A549 (cell line): ENCODE data around the gene ABCC4. TPM values are rescaled to one million over a fixed set of nuclear protein-coding genes. Genes with fewer than 3 reads are reported as not detected.

Experiments
- ATAC-seq, 2 experiments: fragments of 200-7000 bp in 1 of 2; fragments of >200 bp in 1 of 2; cut with Nextera tagmentation in 1 of 2; cut with Tn5 transposase in 1 of 2; 3 replicates each; pipeline versions ENCODE4 v1.8.0 to v1.9.1; 2018 to 2020; ENCODE audit warnings: mild to moderate bottlenecking in 1 of 2, moderate library complexity in 1 of 2
- CTCF ChIA-PET: fragments of 300-600 bp; sonication (Branson Sonifier 250); formaldehyde crosslinking; extraction: SDS; loops from one replicate; lab custom pipeline; 2021; ENCODE audit warnings: antibody characterized with exemption, inconsistent platforms; lab: Yijun Ruan, JAX
- POLR2A ChIA-PET: fragments of 350-600 bp; formaldehyde crosslinking; extraction: SDS; loops from one replicate; lab custom pipeline; 2021; ENCODE audit warnings: antibody characterized with exemption, inconsistent platforms; lab: Yijun Ruan, JAX
- DNase-seq, 2 experiments: peaks; one replicate each; pipeline versions ENCODE4 v3.0.0 to v3.0.0-alpha.2; 2011 to 2016; ENCODE audit warnings: low read depth in 1 of 2, low spot score in 1 of 2
- FAIRE-seq: peaks from 2 replicates; lab custom pipeline; 2011; peaks lifted over from hg19 to GRCh38; lab: Jason Lieb, UNC
- H3K27ac ChIP-seq, 2 experiments: fragments of >200 bp; sonication (Bioruptor Twin); formaldehyde crosslinking; 3 replicates each; pipeline ENCODE4 v1.5.1; 2016 to 2017
- H3K4me1 ChIP-seq: fragments of >200 bp; sonication (Bioruptor Twin); formaldehyde crosslinking; 3 replicates; pipeline ENCODE4 v1.6.1; 2016
- H3K4me2 ChIP-seq: fragments of >200 bp; sonication (Bioruptor Twin); formaldehyde crosslinking; 3 replicates; pipeline ENCODE4 v1.6.1; 2016
- H3K4me3 ChIP-seq: fragments of >200 bp; sonication (Bioruptor Twin); formaldehyde crosslinking; 3 replicates; pipeline ENCODE4 v1.5.1; 2016
- H3K9me3 ChIP-seq: fragments of >200 bp; sonication (Bioruptor Twin); formaldehyde crosslinking; 3 replicates; pipeline ENCODE4 v1.6.1; 2016
- BHLHE40 ChIP-seq: IDR thresholded peaks from 2 replicates; pipeline ENCODE4 v1.6.1; 2012; ENCODE audit warnings: low read depth, low read length, inconsistent platforms
- FOSB ChIP-seq: fragments of 250-450 bp; sonication (Bioruptor Pico); IDR thresholded peaks from 2 replicates; pipeline ENCODE4 v1.5.0; 2020; ENCODE audit warnings: mild to moderate bottlenecking, moderate library complexity
- GATA3 ChIP-seq: IDR thresholded peaks from 2 replicates; pipeline ENCODE4 v1.6.1; 2012; ENCODE audit warnings: borderline replicate concordance
- HDAC2 ChIP-seq: fragments of 200-600 bp; sonication (generic); IDR thresholded peaks from 2 replicates; pipeline ENCODE4 v1.6.1; 2016
- HOXB5 ChIP-seq: fragments of 250-450 bp; sonication (Bioruptor Pico); IDR thresholded peaks from 2 replicates; pipeline ENCODE4 v1.5.0; 2020; ENCODE audit warnings: mild to moderate bottlenecking, moderate library complexity
- RARB ChIP-seq: fragments of 250-450 bp; sonication (Bioruptor Pico); IDR thresholded peaks from 2 replicates; pipeline ENCODE4 v1.8.0; 2021; ENCODE audit warnings: mild to moderate bottlenecking, moderate library complexity
- WGBS: methylation state at CpG from one replicate; pipeline ENCODE4 v1.1.6; 2017; ENCODE audit errors: missing lambda C conversion rate; 5-methylcytosine and 5-hydroxymethylcytosine counted together
- polyA plus RNA-seq, 4 experiments: library from polyadenylated mRNA; depleted of rRNA in 3 of 4; stranded (reverse); fragments of >200 nt; fragmentation: RNase III in 1 of 4; extraction: RNeasy Plus Mini Kit Qiagen cat#74134 plus additional on column Dnase treatment in 1 of 4; gene quantifications; 2 replicates in 3 of 4; 3 replicates in 1 of 4; pipeline ENCODE4 v1.2.3, GENCODE V29; 2011 to 2017
- TF ChIP-seq, protein P1 (sequence below): IDR thresholded peaks from 2 replicates; pipeline ENCODE4 v1.6.1; 2012
- TF ChIP-seq, protein P2 (sequence below): fragments of >200 bp; sonication (Bioruptor Twin); formaldehyde crosslinking; IDR thresholded peaks from 2 replicates; pipeline ENCODE4 v1.6.1; 2016
- TF ChIP-seq, protein P3 (sequence below): IDR thresholded peaks from 2 replicates; pipeline ENCODE4 v1.6.1; 2012; ENCODE audit warnings: low read depth, borderline replicate concordance
- TF ChIP-seq, protein P4 (sequence below): fragments of 250-450 bp; sonication (Bioruptor Pico); IDR thresholded peaks from 2 replicates; pipeline ENCODE4 v1.5.0; 2021; ENCODE audit warnings: mild to moderate bottlenecking, moderate library complexity, borderline replicate concordance
- TF ChIP-seq, protein P5 (sequence below): fragments of 250-450 bp; sonication (Bioruptor Pico); IDR thresholded peaks from 2 replicates; pipeline ENCODE4 v1.5.0; 2020; ENCODE audit warnings: low read depth, mild to moderate bottlenecking, moderate library complexity
- TF ChIP-seq, protein P6 (sequence below): fragments of 200-600 bp; sonication (generic); IDR thresholded peaks from 2 replicates; pipeline ENCODE4 v1.6.1; 2016; ENCODE audit warnings: antibody characterized with exemption, mild to moderate bottlenecking, moderate library complexity

ABCC4 gene
- polyA plus RNA-seq, 2 of the 4 experiments (the other 2 are of a cell fraction): 23.5 to 56.2 TPM

DNA sequence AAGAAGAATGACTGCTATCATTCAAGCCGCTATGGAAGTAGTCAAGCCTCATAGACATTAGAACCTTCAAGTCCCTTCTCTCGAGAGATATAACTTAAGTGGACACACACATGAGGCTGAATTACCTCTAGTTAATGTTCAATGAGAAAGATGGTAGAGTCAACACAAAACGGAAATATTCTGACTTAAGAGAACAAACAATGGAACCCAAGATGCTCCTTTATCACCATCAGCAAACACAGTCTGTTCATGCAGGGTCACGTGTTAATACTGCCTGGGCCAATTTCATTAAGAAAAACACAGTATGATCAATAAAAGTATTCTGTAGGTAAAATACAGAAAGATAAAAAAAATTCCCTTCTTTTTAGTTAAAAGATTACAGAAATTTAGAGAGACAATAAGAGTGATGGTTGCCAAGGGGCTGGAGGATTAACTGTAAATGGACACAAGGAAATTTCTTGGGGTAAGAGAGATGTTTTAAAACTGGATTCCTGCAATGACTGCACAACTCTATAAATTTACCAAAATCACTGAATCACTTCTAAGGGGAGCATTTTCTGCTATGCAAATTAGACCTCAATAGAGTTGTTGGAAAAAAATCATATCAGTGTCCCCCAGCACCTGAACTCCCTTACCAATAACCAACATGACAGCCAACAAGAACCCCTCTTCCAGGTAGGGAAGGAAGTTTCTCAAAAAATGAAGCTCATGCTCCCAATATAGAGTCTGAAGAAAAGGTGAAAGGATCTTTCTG lies 256.6 kb downstream of the ABCC4 start:
- Histone ChIP-seq H3K4me3 (no peak overlapping the region), H3K9me3 (no peaks in the 10 kb centered on the region)
- ChIA-PET POLR2A (no interaction called here), CTCF (interaction anchor here (1.0 to 1.6 kb wide), 3 partner anchors 11 to 111 kb away, joined by 3 to 5 read pairs (median 3); no protein-coding TSS in a partner anchor)
- no peak for TF ChIP-seq BHLHE40
- TF ChIP-seq, protein P1, sequence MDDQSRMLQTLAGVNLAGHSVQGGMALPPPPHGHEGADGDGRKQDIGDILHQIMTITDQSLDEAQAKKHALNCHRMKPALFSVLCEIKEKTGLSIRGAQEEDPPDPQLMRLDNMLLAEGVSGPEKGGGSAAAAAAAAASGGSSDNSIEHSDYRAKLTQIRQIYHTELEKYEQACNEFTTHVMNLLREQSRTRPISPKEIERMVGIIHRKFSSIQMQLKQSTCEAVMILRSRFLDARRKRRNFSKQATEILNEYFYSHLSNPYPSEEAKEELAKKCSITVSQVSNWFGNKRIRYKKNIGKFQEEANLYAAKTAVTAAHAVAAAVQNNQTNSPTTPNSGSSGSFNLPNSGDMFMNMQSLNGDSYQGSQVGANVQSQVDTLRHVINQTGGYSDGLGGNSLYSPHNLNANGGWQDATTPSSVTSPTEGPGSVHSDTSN: no peak
- TF ChIP-seq RARB (CRISPR knock-in tag): no peak
- no peak for TF ChIP-seq HOXB5 (CRISPR knock-in tag)
- TF ChIP-seq, protein P2, sequence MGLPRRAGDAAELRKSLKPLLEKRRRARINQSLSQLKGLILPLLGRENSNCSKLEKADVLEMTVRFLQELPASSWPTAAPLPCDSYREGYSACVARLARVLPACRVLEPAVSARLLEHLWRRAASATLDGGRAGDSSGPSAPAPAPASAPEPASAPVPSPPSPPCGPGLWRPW: no peak
- no peak for TF ChIP-seq HDAC2
- peak; percentile 51; the same call in 1 of the 2 replicates for TF ChIP-seq GATA3
- TF ChIP-seq, all 56 proteins: peak for 1
- ATAC-seq (peak in 1 of 2 experiments; percentile 59; a peak in 2 of 6 replicates), FAIRE-seq (no peak), DNase-seq (peak in 1 of 2 experiments; percentile 58)
- WGBS: 34% methylated on average over 4 of the region's 4 CpGs
- H3K27ac ChIP-seq: peak overlapping the region in 1 of 2 experiments; percentile 2; a peak in 2 of 6 replicates
- H3K4me2 ChIP-seq: peak overlapping the region; percentile 52
- H3K4me1 ChIP-seq: peaks cover 15% of the 10 kb centered on the region

DNA sequence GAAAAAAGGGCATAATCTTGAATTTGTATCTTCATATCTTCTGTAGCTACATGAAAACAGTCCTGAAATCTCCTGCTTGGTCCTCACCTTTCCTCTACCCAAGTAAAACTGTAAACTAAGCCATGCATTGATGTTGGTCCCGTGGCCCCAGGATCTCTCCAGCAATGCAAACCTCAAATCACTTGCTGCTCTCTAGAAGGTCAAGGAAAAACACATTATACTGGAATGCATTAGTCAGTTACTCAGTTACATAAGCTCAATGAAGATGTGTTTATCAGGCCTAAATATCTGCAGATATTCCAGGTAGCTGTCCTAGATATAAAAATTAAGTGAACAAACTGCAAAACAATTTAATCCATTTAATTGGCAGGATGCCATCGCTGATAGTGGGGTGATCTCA lies 261.8 kb downstream of the ABCC4 start:
- CTCF ChIA-PET: no interaction called here

More for the DNA sequence above, 261.8 kb downstream of the ABCC4 start:
- DNase-seq: no peak
- TF ChIP-seq, protein P2: no peak
- TF ChIP-seq, protein P3, sequence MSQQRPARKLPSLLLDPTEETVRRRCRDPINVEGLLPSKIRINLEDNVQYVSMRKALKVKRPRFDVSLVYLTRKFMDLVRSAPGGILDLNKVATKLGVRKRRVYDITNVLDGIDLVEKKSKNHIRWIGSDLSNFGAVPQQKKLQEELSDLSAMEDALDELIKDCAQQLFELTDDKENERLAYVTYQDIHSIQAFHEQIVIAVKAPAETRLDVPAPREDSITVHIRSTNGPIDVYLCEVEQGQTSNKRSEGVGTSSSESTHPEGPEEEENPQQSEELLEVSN: no peak
- TF ChIP-seq GATA3: no peak
- TF ChIP-seq, protein P4, sequence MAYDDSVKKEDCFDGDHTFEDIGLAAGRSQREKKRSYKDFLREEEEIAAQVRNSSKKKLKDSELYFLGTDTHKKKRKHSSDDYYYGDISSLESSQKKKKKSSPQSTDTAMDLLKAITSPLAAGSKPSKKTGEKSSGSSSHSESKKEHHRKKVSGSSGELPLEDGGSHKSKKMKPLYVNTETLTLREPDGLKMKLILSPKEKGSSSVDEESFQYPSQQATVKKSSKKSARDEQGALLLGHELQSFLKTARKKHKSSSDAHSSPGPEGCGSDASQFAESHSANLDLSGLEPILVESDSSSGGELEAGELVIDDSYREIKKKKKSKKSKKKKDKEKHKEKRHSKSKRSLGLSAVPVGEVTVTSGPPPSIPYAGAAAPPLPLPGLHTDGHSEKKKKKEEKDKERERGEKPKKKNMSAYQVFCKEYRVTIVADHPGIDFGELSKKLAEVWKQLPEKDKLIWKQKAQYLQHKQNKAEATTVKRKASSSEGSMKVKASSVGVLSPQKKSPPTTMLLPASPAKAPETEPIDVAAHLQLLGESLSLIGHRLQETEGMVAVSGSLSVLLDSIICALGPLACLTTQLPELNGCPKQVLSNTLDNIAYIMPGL: no peak
- TF ChIP-seq, protein P5, sequence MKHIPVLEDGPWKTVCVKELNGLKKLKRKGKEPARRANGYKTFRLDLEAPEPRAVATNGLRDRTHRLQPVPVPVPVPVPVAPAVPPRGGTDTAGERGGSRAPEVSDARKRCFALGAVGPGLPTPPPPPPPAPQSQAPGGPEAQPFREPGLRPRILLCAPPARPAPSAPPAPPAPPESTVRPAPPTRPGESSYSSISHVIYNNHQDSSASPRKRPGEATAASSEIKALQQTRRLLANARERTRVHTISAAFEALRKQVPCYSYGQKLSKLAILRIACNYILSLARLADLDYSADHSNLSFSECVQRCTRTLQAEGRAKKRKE (CRISPR knock-in tag): no peak
- TF ChIP-seq FOSB (CRISPR knock-in tag): no peak
- TF ChIP-seq, protein P6, sequence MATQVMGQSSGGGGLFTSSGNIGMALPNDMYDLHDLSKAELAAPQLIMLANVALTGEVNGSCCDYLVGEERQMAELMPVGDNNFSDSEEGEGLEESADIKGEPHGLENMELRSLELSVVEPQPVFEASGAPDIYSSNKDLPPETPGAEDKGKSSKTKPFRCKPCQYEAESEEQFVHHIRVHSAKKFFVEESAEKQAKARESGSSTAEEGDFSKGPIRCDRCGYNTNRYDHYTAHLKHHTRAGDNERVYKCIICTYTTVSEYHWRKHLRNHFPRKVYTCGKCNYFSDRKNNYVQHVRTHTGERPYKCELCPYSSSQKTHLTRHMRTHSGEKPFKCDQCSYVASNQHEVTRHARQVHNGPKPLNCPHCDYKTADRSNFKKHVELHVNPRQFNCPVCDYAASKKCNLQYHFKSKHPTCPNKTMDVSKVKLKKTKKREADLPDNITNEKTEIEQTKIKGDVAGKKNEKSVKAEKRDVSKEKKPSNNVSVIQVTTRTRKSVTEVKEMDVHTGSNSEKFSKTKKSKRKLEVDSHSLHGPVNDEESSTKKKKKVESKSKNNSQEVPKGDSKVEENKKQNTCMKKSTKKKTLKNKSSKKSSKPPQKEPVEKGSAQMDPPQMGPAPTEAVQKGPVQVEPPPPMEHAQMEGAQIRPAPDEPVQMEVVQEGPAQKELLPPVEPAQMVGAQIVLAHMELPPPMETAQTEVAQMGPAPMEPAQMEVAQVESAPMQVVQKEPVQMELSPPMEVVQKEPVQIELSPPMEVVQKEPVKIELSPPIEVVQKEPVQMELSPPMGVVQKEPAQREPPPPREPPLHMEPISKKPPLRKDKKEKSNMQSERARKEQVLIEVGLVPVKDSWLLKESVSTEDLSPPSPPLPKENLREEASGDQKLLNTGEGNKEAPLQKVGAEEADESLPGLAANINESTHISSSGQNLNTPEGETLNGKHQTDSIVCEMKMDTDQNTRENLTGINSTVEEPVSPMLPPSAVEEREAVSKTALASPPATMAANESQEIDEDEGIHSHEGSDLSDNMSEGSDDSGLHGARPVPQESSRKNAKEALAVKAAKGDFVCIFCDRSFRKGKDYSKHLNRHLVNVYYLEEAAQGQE: no peak
- 78% methylated on average over 2 of the region's 2 CpGs for WGBS
- peaks cover 11% of the 10 kb centered on the region for H3K4me1 ChIP-seq
- H3K4me2 ChIP-seq: no peak overlapping the region
- POLR2A ChIA-PET: no interaction called here
- no peak for ATAC-seq
- H3K27ac ChIP-seq: no peak overlapping the region; a peak in 1 of 6 replicates
- no peaks in the 10 kb centered on the region for H3K9me3 ChIP-seq
- FAIRE-seq: no peak
- no peak overlapping the region for H3K4me3 ChIP-seq
